ENCODE results near the gene PNMA8A. TPM values are rescaled to one million over a fixed set of nuclear protein-coding genes. Genes with fewer than 3 reads are reported as not detected.
"Not testable (repeated sequence)": the region's sequence is repeated elsewhere in the genome, so short reads cannot be mapped to it uniquely, and the experiment has no call there.

The PNMA8A gene
- total RNA-seq, 2 donors from 2014 or later = not detected

DNA sequence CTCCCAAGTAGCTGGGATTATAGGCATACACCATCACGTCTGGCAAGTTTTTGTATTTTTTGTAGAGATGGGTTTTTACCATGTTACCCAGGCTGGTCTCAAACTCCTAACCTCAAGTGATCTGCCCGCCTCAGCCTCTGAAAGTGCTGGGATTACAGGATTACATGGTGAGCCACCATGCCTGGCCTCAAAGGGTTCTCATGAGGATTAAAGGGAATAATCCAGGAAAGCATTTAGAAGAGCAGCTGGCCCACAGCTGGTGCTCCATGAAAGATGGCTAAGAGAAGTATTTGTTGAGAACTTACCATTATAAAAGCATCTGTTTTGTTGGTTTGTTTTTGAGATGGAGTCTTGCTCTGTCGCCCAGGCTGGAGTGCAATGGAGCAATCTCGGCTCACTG lies 25.5 kb upstream of the PNMA8A start:
- peaks cover 13% of the 10 kb centered on the region for H3K4me1 Mint-ChIP-seq
- not testable (repeated sequence) for DNase-seq; H3K4me3 Mint-ChIP-seq; H3K27ac Mint-ChIP-seq; H3K36me3 Mint-ChIP-seq (ENCODE audit: low read depth); ATAC-seq; H3K9me3 ChIP-seq (ENCODE audit: control insufficient read depth, low read length, poor library complexity, severe bottlenecking)
- H3K27me3 Mint-ChIP-seq = peaks cover 43% of the 10 kb centered on the region

DNA sequence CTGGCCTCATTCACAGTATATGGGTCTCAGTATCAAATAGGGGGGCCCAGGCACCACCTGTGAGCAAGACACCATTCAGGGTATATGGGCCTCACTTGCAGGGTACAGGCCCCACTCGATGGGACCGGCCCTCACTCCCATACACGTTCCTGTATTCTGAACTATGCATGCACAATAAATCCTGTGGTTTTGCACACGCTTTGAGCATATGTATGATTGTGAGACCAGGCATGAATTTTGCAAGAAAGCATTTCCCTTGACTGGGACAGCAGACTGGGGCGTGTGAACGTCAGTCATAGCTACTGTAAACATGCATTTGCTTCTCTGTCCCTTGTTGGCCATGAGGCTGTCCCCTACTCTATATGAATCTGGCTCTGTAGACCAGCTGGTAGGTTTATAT lies 24.9 kb upstream of the PNMA8A start:
- ATAC-seq (no peak), DNase-seq (no peak)
- no peaks in the 10 kb centered on the region for H3K9me3 ChIP-seq (ENCODE audit: control insufficient read depth, low read length, poor library complexity, severe bottlenecking)
- H3K4me1 Mint-ChIP-seq = peaks cover 13% of the 10 kb centered on the region
- peaks cover 49% of the 10 kb centered on the region for H3K27me3 Mint-ChIP-seq
- H3K4me3 Mint-ChIP-seq = no peak overlapping the region
- no peak overlapping the region for H3K27ac Mint-ChIP-seq
- H3K36me3 Mint-ChIP-seq (ENCODE audit: low read depth) = peaks cover 5% of the 10 kb centered on the region

GRCh38 chr19:46495786-46496099 lies 24.4 kb upstream of the PNMA8A start, which contains the start of gene PNMA8B:
PNMA8B (minus strand) TSS chr19:46495867; CDS start chr19:46495465, 402 bp downstream.
- Mint-ChIP-seq H3K27me3 (peaks cover 53% of the 10 kb centered on the region), H3K4me3 (peak within 1 kb of the TSS; percentile 89), H3K36me3 (ENCODE audit: low read depth) (peaks cover 10% of the 10 kb centered on the region), H3K27ac (no peak within 1 kb of the TSS), H3K4me1 (peaks cover 14% of the 10 kb centered on the region)
- DNase-seq = peak in 1 of 3 donors; percentile 23
- ATAC-seq = peak; percentile 59
- H3K9me3 ChIP-seq (ENCODE audit: control insufficient read depth, low read length, poor library complexity, severe bottlenecking) = no peaks in the 10 kb centered on the region

DNA sequence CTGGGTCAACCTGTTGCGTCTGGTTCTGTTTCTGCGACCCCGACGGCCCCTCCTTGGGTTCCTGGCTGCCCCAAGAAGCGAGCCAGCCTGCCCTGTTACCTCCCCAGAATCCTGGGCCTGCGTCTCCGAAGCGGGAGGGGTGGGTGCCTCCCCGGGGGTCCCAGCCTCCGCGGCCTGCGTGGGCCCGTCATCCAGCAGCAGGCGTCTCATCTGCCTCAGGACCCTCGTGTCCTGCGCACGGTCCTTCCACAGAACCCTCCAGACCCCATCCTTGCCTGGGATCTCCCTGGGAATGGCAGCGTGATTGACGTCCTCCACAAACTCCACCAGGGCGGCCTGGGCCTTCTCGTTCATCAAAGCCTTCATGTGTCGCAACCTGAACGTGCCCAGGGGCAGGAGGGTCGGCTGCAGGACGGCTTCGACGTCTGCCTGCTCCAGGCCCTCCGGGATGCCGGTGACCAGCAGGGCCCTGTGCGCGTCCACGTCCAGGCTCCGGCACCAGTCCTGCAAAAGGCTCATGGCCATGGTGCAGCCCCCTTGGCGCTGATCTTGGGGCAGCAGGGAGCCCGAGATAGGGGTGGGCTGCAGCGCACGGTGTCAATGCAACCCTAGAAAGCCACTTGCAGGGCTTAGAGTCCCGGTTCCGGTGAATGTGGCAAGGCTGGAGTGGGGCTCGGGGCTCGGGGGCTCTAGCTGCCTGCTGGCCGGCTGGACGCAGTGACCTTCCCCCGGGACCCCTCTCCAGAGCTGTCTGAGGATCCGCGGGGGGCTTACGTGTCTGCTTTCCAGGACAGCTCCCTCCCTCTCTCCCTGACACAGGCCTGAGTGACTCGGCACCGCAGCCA lies 23.8 kb upstream of the PNMA8A start:
- Mint-ChIP-seq H3K36me3 (ENCODE audit: low read depth) (peaks cover 12% of the 10 kb centered on the region), H3K27me3 (peaks cover 53% of the 10 kb centered on the region), H3K4me3 (peak overlapping the region; percentile 89), H3K4me1 (peaks cover 15% of the 10 kb centered on the region), H3K27ac (no peak overlapping the region)
- DNase-seq (no peak), ATAC-seq (no peak)
- no peaks in the 10 kb centered on the region for H3K9me3 ChIP-seq (ENCODE audit: control insufficient read depth, low read length, poor library complexity, severe bottlenecking)

GRCh38 chr19:46494146-46494940 lies 23.0 kb upstream of the PNMA8A start:
- Mint-ChIP-seq H3K27me3 (peaks cover 52% of the 10 kb centered on the region), H3K4me1 (peaks cover 19% of the 10 kb centered on the region), H3K36me3 (ENCODE audit: low read depth) (peaks cover 12% of the 10 kb centered on the region), H3K4me3 (peak overlapping the region; percentile 89), H3K27ac (no peak overlapping the region)
- no peaks in the 10 kb centered on the region for H3K9me3 ChIP-seq (ENCODE audit: control insufficient read depth, low read length, poor library complexity, severe bottlenecking)
- DNase-seq = no peak
- no peak for ATAC-seq

DNA sequence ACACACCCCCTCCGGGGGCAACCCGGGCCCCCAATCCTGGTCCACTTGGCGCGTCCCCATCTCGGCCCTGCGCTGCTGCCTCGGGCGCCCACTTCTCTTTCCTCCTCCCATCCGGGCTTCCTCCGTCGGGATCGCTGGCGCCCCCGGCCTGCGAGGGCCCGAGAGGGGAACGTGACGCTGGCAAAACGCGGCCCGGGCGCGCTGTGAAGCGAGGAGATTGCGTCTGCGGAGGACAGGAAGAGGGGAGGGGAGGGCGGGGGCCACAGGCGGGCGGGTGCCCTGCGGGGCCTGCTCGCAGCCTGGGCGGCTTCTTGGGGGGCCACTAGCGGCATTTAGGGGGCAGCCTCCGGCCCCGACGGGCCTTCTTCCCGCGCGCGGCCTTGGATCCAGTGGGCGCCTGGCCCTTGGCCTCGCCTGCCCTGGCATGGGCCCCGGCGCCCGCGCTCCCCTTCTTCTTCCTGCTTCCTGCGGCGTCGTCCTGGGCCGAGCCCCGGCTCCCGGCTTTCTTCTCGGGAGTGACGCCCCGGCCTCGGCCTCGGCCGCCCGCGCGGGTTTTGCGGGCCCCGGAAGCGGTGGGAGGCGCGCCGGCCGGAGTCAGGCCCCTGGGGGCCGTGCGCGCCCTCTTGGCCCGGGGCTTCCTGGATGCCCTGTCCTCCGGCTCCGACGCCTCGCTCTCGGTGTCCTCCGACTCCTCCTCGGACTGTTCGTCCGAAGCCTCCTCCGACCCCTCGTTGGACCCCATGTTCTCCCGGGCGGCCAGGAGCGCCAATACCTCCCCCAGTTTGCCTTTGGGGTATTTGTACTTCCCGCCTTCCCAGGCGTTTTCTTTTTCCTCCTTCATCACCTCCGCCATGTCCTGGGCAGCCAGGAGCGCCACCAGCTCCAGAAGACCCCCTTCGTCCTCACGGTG lies 22.1 kb upstream of the PNMA8A start:
- H3K9me3 ChIP-seq (ENCODE audit: control insufficient read depth, low read length, poor library complexity, severe bottlenecking) = no peaks in the 10 kb centered on the region
- Mint-ChIP-seq H3K27ac (no peak overlapping the region), H3K4me3 (peak overlapping the region; percentile 89), H3K4me1 (peaks cover 19% of the 10 kb centered on the region), H3K27me3 (peaks cover 54% of the 10 kb centered on the region), H3K36me3 (ENCODE audit: low read depth) (peaks cover 12% of the 10 kb centered on the region)
- ATAC-seq (peak; percentile 59), DNase-seq (no peak)

DNA sequence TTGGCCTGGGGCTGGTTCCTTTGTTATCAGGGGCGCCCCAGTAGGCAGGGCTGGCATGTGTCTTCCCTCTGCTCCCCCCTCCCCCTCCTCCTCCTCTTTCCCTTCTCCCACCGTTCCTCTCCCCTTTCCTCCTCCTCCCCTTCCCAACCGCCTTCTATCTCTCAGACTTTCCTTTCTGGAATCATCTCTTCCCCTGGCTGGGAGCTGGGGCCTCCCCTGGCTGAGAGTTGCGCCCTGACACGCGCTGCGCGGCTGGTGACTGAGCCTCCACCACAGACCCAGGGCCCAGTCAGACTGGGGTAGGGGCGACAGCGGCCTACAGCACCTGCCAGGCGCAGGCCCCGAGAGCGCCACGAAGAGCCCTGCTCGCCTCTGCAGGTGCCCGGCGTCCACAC lies 21.5 kb upstream of the PNMA8A start:
- ATAC-seq (peak; percentile 20), DNase-seq (no peak)
- peaks cover 55% of the 10 kb centered on the region for H3K27me3 Mint-ChIP-seq

DNA sequence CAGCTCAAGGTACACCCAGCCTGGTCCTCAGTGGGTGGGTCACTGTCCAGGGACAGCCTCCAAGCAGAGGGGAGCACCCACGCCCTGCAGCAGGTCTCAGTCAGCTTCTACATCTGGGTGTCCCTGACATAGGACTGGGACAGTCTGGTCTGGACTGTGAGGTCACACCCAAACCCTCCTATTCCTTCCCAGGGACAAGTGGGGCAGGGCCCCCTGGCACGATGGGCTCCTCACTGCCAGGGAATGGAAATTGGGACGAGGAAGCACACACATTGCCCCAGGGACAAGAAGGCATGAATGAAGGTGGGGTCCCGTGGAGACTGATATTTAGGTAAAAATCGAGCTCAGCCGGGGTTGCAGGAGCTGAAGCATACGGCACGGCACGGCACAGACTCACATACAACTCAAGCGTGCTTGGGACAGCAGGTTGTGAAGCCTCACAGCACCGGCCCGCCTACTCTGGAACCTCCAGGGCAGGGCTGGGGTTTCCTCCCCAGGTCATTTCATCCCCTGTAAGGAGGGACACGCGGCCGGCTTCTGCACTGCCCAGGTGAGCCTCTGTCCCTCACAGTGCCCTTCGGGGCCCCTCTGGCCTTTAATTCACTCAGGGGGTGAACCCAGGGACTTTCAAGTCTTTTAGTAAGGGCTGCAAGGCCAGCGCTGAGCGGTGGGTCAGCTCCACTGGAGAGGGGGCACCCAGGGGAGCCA lies 20.8 kb upstream of the PNMA8A start:
- H3K36me3 Mint-ChIP-seq (ENCODE audit: low read depth) = peaks cover 12% of the 10 kb centered on the region
- no peak overlapping the region for H3K27ac Mint-ChIP-seq
- peaks cover 61% of the 10 kb centered on the region for H3K27me3 Mint-ChIP-seq
- DNase-seq (no peak), ATAC-seq (no peak)
- no peaks in the 10 kb centered on the region for H3K9me3 ChIP-seq (ENCODE audit: control insufficient read depth, low read length, poor library complexity, severe bottlenecking)
- peak overlapping the region; percentile 69 for H3K4me3 Mint-ChIP-seq
- peaks cover 28% of the 10 kb centered on the region for H3K4me1 Mint-ChIP-seq

More for the DNA sequence above, 21.5 kb upstream of the PNMA8A start:
- no peaks in the 10 kb centered on the region for H3K9me3 ChIP-seq (ENCODE audit: control insufficient read depth, low read length, poor library complexity, severe bottlenecking)
- Mint-ChIP-seq H3K27ac (no peak overlapping the region), H3K4me1 (peaks cover 23% of the 10 kb centered on the region), H3K4me3 (peak overlapping the region; percentile 78), H3K36me3 (ENCODE audit: low read depth) (peaks cover 12% of the 10 kb centered on the region)

DNA sequence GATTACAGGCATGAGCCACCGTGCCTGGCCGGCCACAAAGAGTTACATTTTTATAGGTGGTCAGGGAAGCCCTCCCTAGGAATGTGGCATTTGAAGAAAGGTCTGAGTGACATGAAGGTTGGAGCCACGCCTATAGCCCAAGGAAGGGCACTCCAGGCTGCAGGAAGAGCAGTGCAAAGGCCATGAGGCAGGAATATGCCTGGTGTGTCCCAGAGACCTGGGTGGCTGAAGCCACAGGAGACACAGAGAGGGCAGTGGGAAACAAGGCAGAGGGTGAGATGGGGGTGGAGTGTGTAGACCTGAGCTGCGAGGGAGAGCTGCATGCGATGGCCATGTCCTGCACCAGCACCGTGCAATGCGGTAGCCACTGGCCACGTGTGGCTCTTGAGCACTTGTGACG lies 19.4 kb upstream of the PNMA8A start:
- Mint-ChIP-seq H3K4me1 (peaks cover 31% of the 10 kb centered on the region), H3K4me3 (no peak overlapping the region), H3K36me3 (ENCODE audit: low read depth) (peaks cover 14% of the 10 kb centered on the region), H3K27ac (no peak overlapping the region), H3K27me3 (peaks cover 74% of the 10 kb centered on the region)
- ATAC-seq = no peak
- no peaks in the 10 kb centered on the region for H3K9me3 ChIP-seq (ENCODE audit: control insufficient read depth, low read length, poor library complexity, severe bottlenecking)
- no peak for DNase-seq

- Mint-ChIP-seq H3K36me3 (ENCODE audit: low read depth) (peaks cover 12% of the 10 kb centered on the region), H3K27me3 (peaks cover 83% of the 10 kb centered on the region), H3K4me1 (peaks cover 30% of the 10 kb centered on the region), H3K4me3 (peak overlapping the region; percentile 28), H3K27ac (peak overlapping the region; percentile 16)
- H3K9me3 ChIP-seq (ENCODE audit: control insufficient read depth, low read length, poor library complexity, severe bottlenecking) = no peaks in the 10 kb centered on the region
- ATAC-seq (no peak), DNase-seq (no peak)
Measured at GRCh38 chr19:46489445-46490272, 18.3 kb upstream of the PNMA8A start.

- no peaks in the 10 kb centered on the region for H3K9me3 ChIP-seq (ENCODE audit: control insufficient read depth, low read length, poor library complexity, severe bottlenecking)
- no peak for DNase-seq
- Mint-ChIP-seq H3K27me3 (peaks cover 81% of the 10 kb centered on the region), H3K36me3 (ENCODE audit: low read depth) (peaks cover 9% of the 10 kb centered on the region), H3K4me3 (no peak overlapping the region), H3K4me1 (peaks cover 25% of the 10 kb centered on the region), H3K27ac (peak overlapping the region; percentile 16)
- no peak for ATAC-seq
Measured at GRCh38 chr19:46488551-46488950, 17.2 kb upstream of the PNMA8A start.
